NCI-H128 (cell line): ENCODE data around the gene PNPLA3.

ENCODE experiments used
- DNase-seq: peaks from one replicate; lab custom pipeline; 2025; ENCODE audit not compliant: unreplicated experiment; lab: John Stamatoyannopoulos, UW

PNPLA3 gene

GRCh38 chr22:43923191-43923590 lies 414 bp upstream of the PNPLA3 start:
- DNase-seq: no peak

GRCh38 chr22:43924877-43925276 lies 1.3 kb downstream of the PNPLA3 start:
- no peak for DNase-seq

GRCh38 chr22:43925433-43926348 lies 2.1 kb downstream of the PNPLA3 start:
- no peak for DNase-seq

GRCh38 chr22:43926349-43926710 lies 2.7 kb downstream of the PNPLA3 start:
- DNase-seq: no peak

- no peak for DNase-seq
Observed at GRCh38 chr22:43928468-43928867, 4.9 kb downstream of the PNPLA3 start.

GRCh38 chr22:43928908-43929307 lies 5.3 kb downstream of the PNPLA3 start:
- no peak for DNase-seq

GRCh38 chr22:43931771-43932170 lies 8.2 kb downstream of the PNPLA3 start:
- no peak for DNase-seq

GRCh38 chr22:43941449-43941848 lies 17.8 kb downstream of the PNPLA3 start:
- DNase-seq: no peak

- no peak for DNase-seq
Observed at GRCh38 chr22:43944670-43945430, 21.2 kb downstream of the PNPLA3 start.

GRCh38 chr22:43945632-43946383 lies 22.2 kb downstream of the PNPLA3 start:
- no peak for DNase-seq

- no peak for DNase-seq
Observed at GRCh38 chr22:43946384-43946667, 22.7 kb downstream of the PNPLA3 start.

GRCh38 chr22:43948836-43949406 lies 25.3 kb downstream of the PNPLA3 start:
- no peak for DNase-seq

GRCh38 chr22:43951391-43951790 lies 27.8 kb downstream of the PNPLA3 start:
- DNase-seq: no peak

- no peak for DNase-seq
Observed at GRCh38 chr22:43951966-43952365, 28.4 kb downstream of the PNPLA3 start.

- DNase-seq: no peak
Observed at GRCh38 chr22:43953988-43954785, 30.6 kb downstream of the PNPLA3 start.

- DNase-seq: peak; percentile 59
Observed at GRCh38 chr22:43955040-43955882, 31.7 kb downstream of the PNPLA3 start, which contains the start of gene SAMM50. SAMM50 (plus strand) TSS chr22:43955442; CDS start chr22:43955578, 136 bp downstream.

- DNase-seq: no peak
Observed at GRCh38 chr22:43955883-43956782, 32.5 kb downstream of the PNPLA3 start.

- no peak for DNase-seq
Observed at GRCh38 chr22:43956805-43957463, 33.3 kb downstream of the PNPLA3 start.
